Inferior parietal cortex (tissue), 1 donor: ENCODE data around the gene NPTX2.

Experiments used
- DNase-seq: peaks from one replicate; pipeline ENCODE4 v3.0.0-alpha.2; 2016; ENCODE audit errors: extremely low spot score

Gene NPTX2

DNA sequence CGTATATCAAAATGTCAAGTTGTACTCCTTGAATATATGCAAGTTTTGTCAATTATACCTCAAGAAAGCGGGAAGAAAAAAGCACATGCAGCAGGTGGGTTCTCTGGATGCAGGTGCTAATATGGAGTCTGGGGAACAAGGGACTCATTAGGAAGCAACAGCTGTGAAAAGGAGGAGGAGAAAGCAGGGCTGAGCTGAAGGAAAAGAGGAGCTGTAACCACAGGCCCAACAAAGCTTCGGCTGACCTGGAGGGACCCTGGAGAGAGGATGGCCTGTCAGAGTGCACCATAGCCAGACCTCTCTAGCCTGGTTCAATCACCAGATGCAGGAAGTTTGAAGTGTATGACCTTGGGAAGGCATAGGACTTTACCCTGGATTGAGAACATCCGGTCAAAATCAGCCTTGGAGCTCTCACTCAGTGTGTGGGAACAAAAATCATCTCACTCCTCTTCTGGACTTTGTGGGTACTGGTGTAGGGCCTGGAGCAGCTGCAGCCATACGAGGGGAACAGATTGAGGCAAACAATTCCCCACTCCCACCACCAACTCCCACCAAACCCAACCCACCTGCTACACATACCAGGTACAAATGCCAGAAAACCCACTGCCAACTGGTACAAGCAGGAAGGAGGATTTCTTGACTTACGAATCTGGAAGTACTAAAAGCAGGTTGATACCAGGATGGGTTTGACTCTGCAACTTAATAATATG is 36.7 kb downstream of the NPTX2 start:
- no peak for DNase-seq

DNA sequence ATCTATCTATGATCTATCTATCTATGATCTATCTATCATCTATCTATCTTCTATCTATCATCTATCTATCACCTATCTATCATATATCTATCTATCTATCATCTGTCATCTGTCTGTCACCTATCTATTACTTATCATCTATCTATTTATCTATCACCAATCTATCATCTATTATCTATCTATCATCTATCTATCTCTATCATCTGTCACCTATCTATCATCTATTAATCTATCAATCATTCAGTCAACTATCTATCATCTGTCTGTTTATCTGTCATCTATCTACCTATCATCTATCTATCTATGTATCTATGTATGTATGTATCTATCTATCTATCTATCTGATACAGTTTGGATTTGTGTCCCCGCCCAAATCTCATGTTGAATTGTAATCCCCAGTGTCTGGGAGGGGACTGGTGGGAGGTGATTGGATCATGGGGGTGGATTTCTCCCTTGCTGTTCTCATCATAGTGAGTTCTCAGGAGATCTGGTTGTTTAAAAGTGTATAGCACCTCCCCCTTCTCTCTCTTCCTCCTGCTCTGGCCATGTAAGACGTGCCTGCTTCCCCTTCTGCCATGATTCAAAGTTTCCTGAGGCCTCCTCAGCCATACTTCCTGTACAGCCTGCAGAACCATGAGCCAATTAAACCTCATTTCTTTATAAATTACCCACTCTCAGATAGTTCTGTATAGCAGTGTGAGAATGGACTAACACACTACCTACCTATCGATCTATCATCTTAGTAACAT is 37.6 kb downstream of the NPTX2 start:
- DNase-seq = no peak

DNA sequence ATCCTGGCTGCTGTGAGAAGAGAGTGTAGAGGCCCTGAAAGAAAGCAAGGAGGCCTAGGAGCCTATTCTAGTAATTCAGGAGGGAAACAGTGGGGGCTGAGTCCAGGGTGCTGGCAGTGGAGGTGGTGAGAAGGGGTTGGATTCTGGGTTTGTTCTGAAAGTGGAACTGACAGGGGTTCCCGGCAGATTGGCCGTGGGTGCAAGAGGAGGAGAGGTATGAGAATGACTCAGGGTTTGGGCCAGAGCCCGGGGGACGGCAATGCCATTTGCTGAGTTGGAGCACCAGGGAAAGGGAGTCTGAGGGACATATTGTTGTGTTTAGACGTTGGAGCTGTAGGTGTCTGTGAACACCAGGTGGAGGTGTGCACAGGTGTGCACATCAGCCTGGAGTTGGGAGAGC is 38.5 kb downstream of the NPTX2 start:
- DNase-seq = peak; percentile 50

DNA sequence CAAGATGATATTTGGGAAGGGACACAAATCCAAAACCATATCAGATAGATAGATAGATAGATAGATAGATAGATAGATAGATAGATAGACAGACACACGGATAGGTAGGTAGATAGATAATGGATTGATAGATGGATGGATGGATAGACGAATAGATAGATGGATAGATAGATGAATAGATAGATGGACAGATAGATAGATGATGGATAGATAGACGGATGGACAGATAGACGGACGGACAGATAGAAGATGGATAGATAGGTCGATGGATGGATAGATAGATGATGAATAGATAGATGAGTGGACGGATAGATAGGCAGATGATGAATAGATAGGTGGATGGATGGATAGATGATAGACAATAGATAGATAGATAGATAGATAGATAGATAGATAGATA is 39.8 kb downstream of the NPTX2 start:
- no peak for DNase-seq

DNA sequence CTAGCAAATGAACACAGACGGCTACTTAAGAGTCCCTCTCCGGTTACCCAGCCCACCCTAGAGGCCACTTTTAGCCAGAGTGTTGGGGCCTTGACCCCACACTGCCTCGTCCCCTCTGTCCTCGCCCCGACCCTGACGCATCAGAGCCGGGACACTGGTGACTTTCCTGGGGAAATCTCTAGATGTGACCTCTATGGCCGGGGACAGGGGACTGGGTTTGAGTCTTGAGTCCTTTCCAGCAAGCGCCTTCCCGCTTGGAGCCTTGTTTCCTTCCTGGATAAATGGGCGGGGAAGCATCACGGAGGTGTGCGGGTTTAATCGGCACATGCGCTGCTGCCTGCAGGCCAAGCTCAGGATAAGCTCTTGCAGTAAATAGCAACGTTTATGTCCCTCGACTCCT is 40.7 kb downstream of the NPTX2 start:
- no peak for DNase-seq

DNA sequence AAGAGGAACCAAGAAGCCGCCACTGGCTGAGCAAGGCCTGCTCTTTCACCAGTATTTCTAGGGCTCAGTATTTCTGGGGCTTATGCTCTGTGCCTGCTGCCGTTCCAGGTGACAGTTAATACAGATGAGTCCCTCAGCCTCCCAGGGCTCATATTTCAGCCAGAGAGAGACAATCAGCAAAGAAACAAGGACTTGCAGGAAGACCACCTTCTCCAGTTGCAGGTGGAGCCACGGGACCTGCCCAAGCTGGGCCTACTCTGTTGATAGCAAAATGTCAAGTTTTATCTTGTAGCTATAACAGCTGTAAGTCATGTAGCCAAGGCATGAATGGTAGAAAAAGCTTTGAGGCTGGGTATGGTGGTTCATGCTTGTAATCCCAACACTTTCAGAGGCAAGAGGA is 42.7 kb downstream of the NPTX2 start:
- no peak for DNase-seq

DNA sequence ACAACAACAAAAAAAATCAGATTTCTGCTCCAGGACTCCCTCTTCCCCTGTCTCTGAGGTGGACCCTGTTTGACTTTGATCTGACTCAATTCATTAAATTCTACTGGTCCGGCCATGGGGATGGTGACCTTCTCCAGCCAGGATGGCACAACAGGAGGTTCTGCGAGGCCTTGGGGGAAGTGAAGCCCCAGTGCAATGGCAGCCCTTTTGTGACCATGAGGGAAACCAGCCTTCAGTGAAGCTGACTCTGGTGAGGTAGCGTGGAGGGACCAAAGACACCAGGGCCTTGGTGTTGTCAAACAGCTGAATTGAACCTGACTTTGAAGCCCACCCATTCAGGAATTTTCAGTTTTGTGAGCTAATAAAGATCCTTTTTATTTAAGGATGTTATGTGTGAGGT is 44.5 kb downstream of the NPTX2 start:
- no peak for DNase-seq

DNA sequence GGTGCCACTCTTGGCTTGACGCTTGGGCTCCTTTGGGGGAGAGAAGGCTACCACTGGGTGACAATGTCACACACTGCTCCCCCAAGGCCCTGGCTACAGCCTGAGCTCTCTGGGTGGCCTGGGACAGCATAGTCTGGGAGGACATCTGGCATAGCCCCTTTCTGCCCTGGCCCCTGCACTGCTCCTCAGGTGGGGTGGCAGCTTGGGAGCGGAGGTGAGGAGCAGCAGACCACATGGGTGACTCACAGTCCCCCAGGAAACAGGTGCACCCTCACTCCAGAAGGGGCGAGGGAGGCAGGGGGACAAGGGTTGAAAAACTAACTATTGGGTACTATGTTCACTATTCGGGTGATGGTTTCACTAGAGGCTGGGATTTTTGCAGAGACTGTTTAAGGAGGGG is 45.2 kb downstream of the NPTX2 start:
- DNase-seq = no peak

DNA sequence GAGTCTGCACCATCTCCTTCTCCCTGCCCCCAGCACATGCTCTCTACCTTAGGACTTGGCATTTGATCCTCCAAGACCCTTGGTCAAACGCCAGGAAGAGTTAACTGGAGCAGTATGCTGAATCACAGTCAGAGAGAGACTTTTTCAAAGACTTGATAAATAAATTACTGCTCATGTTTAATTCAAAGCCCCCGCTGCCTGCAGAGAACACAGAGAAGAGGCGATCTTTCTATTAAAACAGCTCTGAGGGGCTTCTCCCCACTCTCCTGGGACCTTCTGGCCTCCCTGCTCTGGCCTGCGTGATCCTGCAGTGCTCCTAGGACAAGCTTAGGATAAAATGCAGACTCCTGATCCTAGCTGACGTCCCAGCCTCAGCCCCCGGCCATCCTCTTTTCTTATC is 47.8 kb downstream of the NPTX2 start:
- DNase-seq = no peak

DNA sequence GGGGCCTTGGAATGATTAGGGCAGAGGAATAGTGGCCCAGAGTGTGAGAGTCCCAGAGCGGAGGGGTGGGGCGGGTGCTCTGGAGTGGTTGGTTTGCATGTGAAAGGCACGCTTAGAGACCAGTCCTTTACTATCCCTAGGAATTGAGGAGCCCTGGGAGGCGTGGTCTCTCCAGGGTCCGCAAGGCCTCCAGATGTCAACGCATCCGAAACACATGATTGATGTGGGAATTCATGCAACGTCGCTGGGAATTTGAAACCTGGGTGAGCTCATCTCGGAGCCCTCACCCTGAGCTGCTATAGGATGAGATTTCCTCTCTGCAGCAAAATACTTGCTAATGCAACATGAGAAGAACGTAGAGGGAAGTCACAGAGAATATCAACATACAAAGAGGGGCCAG is 51.2 kb downstream of the NPTX2 start:
- DNase-seq = no peak

DNA sequence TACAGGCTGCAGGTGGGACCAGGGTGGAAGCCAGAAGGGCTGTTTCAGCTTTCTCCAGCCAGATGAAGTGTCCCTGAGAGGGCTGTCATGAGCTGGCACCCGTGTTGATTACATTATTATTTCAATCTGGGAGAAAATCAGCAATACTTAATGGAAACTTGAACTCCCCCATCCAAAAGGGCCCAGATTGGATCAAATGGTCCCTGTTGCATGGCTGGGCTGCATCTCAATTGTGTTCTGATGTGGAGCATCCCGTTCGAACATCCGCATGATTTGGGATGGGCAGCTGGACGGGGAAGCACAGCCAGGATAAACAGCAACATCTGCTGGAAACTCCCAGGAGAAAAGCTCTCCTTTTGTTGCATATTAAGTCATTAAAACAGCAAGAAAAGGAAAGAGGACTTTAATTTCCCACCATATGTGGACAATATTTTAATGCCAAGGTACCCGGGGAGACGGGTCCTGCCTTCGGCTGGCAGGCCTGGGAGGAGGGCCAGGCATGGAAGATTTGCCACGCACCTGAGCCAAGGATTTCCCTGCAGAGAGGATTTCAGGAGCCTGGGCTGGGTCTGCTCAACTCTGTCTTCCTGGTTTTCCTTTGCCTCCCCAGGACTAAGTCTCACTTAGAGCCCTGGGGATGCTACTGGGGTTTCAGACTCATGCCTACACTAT is 52.4 kb downstream of the NPTX2 start:
- no peak for DNase-seq

DNA sequence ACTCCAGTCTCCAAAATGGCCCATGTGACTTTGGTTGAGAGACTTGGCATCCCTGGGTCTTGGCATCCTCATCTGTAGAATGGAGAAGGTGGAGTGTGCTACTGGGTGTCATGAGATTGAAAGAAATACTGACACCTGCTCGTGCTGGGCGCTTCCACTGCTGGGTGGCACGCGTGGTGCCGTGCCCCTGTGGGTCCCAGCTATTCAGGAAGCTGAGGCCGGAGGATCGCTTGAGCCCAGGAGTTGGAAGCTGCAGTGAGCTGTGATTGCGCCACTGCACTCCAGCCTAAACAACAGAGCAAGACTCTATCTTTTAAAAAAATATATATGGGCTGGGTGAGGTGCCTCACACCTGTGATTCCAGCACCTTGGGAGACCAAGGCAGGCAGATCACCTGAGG is 53.1 kb downstream of the NPTX2 start:
- no peak for DNase-seq

DNA sequence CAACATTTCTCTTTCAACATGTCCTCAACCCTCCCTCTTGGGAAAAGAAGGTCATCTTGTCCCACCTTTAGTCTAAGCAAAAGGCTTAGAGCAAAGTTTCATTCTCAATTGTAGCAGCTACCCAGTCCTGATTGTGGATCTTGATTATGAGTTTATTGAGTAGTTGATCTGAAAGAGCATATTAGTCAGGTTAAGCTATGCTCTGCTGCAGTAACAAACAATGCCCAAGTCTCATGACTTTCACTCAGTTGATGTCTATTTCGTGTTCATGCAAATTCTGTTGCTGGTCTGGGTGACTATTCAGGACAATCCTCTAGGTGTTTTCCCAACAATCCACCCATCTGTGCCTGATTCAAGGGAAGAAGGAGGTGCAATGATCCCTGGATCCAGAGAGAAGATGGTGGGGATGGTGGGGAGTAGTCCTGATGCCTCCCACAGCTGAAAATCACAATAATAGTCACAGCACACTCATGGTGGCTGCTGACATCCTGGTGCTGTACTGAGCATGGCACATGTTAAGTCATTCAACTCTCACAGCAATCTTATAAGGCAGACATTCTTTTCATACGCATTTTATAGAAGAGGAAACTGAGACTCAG is 54.7 kb downstream of the NPTX2 start:
- DNase-seq = no peak

DNA sequence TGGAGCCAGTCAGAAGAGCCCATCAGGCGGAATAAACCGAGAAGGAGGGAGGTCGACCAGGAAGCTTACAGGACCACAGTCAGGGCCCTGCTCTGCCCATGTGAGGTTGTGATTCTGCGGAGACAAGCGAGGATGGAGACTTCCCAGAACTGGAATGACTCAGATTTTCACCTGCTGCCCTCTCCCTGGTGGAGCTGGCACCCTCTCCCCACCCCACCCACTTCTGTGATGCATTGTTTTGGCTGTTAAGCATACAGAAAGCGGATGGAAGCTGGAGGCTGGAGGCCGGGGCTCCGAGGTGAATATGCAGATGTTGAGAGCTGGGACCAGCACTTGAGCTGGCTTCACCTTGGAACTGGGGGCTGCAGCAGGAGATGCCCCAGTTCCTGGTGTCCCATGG is 57.4 kb downstream of the NPTX2 start:
- no peak for DNase-seq

DNA sequence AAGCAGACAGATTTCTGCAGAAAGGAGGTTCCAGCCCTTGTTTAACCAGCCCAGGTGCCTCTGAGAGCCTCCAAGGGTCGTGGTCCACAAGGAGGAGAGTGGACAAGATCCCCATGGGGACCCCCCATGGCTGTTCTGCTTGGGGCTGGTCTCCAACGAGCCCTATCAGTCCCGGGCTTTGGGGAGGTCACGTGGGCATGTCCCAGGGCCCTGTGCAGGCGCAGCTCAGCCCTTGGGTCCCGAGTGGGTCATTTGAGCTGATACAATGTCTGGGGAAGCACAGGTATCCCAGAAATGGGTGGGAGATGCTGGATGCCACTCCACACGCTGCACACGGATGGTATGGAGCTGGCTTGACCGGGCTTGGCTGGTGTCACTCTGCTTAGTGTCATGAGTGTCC is 57.8 kb downstream of the NPTX2 start:
- no peak for DNase-seq

DNA sequence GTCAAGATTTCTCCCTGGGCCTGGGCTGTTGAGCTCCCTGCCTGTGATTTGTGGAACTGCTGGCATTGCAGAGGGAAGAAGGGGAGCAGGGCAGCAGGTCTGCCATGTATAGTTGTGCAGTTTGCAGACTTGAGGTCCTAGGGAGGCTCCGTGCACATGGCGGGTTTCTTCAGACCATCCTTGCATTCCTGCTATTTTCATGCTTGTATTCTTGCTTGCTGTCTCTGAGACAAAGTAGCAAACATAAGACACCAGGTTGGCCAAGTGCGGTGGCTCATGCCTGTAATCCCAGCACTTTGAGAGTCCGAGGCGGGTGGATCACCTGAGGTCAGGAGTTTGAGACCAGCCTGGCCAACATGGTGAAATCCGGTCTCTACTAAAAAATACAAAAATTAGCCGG is 61.1 kb downstream of the NPTX2 start:
- no peak for DNase-seq
